Stimulated activated CD8-positive, alpha-beta memory T cell treated with anti-CD3 and anti-CD28 coated beads, Interleukin-4, amount 100 ng/mL, for 1 hour (primary cell): Measurements from ENCODE around the gene CABP2.
A peak's percentile ranks its signal among the peaks of the same experiment; 100 is the strongest.
"Not testable (repeated sequence)": the region's sequence is repeated elsewhere in the genome, so short reads cannot be mapped to it uniquely, and the experiment has no call there.

Experiments used
- DNase-seq, 2 donors: peaks; one replicate each; pipeline ENCODE4 v3.0.0-alpha.2; 2020; ENCODE audit warnings: low read depth in 2 of 2, low spot score in 1 of 2

Gene CABP2

GRCh38 chr11:67495234-67496005 lies 27.8 kb downstream of the CABP2 start:
- DNase-seq: no peak

DNA sequence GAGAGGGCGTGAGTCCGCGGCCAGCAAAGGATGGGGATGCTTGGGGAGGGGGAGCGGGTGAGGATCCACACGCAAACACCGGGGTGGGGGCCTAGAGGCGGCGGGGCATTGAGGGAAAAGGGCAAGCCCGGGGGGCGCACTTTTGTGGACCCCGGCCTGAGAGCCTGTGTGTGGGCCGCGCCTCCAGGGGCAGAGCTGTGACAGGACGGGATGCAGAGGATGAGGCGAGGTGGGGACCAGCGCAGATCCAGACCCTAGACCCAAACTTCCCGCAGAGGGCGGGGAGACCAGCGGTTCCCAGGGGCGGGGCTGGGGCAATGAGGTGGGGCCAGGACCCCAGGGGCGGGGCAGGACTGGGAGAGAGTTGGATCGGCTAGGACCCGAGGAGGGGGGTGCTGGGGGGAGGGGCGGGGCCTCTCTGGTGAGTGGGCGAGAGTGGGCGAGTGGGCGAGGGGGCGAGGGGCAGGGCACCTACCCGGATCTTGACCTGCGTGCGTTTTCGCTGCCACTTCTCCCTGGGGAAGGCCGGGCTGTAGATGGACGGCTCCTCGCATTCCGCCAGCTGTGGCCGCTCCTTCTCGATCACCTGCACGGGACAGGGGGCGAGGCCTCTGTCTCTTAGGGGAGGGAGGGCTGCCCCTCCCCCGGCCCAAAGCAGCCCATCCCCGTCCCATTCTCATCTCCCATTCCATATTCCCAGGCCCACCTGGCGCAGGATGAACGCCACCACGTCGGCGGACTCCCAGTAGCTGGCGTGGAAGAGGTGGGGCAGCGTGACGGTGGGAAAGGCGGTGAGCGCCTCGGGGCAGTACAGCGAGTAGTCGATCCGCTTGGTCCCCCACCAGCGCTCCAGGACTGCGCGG lies 28.6 kb downstream of the CABP2 start:
- no peak for DNase-seq

GRCh38 chr11:67493548-67494370 lies 29.5 kb downstream of the CABP2 start:
- DNase-seq: no peak

DNA sequence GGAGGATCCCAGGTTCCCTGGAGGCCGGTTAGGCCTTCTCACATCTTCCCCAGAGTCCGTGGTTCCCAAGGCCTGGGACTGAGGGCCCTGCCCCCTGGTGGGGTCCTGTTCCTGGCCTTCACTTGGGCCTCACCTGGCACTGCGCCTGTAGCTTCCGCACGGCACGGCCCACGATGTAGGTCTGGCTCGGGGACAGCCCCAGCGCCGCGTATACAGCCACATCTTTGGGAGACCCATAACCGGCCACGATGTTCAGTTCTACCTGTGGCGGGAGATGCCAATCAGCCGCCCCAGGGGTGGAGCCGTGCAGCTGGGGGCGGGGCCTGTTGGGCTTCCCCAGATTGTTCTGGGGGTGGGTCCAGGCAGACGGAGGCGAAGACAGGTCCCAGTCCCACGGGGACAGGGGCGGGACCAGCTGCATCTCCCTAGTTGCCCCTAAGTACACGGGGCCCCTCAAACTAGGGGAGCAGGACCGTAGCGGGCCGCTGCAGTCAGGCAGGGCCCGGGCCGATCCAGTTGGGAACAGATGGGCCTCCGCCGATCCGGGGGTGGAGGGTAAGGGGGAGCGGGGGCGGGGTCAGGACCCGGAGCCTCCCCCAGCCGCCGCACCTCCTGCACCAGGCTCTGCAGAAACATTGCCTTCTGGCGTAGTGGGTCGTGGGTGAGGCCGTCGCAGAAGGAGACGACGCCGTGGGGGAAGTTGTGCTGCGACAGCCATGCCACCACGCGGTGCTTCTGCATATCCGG lies 30.3 kb downstream of the CABP2 start:
- no peak for DNase-seq

DNA sequence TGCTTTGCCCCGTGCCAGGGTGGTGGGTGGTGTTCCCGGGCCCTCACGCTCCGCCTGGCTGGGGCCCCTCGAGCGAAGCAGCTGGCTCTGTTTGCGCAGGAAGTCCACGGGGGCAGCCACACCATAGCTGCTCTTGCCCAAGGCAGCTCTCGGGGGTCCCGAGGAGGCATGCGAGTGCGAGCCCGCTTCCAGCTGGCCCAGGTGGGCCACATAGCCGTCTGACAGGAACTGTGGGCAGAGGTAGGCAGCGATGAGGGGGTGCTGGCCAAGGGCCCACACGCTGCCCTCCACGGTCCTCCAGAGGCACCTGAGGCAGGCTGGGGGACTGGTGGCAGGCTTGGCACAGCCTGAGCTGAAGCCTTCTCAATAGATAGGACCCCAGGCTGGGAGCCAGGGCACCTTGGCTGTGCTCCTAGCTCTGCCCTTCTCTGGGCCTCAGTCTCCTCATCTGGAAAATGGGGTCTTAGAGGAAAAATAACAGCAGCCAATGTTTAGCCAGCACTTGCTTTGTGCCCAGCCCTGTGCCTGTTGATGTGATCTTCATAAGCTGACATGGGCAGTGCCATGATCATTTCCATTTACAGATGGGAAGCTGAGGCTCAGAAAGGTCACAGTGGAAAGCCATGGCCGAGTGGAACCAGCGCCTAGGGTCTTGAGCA lies 31.0 kb downstream of the CABP2 start:
- DNase-seq: no peak

DNA sequence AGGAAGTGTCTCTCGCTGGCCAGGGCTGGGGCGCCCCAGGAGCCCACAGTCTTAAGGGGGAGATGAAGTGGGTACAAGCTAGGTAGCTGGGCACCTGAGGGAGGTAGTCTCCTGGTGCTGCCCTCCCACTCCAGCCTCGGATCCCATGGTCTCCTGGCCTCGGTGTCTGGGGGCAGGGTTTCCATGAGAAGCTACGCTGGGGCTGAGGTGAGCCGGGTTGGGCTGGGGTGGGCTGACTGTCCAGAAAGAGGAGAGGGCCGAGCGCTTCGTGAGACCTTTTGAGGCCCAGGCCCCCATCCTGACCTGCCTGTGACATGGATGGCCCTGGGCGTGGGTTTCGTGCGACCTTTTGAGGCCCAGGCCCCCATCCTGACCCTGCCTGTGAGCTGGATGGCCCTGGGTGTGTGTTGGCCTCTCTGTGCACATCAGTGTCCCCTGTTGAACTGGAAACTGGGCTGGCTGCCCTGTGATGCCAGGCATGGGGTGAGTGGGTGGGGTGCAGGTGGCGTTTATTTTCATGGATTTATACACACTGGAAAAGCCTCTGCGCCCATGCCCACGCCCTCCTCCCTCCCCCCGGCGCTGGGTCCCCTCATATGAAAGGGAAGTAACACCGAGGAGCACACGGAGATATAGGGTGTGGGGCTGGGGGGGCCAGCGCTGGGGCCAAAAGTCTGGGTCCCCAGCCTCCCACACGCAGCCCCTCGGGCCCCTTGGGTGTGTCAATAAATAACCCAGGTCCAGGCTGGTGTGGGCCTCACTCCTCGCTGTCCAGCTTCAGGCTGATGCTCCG lies 31.8 kb downstream of the CABP2 start:
- no peak for DNase-seq

GRCh38 chr11:67490727-67491065 lies 32.5 kb downstream of the CABP2 start:
- DNase-seq: no peak

GRCh38 chr11:67489885-67490726 lies 33.1 kb downstream of the CABP2 start:
- no peak for DNase-seq

- no peak for DNase-seq
These were observed 33.9 kb downstream of the CABP2 start for GRCh38 chr11:67489203-67489884.

- DNase-seq: no peak
These were observed 36.6 kb downstream of the CABP2 start for GRCh38 chr11:67486481-67487195.

- not testable (repeated sequence) for DNase-seq
These were observed 37.3 kb downstream of the CABP2 start for GRCh38 chr11:67485873-67486361.

DNA sequence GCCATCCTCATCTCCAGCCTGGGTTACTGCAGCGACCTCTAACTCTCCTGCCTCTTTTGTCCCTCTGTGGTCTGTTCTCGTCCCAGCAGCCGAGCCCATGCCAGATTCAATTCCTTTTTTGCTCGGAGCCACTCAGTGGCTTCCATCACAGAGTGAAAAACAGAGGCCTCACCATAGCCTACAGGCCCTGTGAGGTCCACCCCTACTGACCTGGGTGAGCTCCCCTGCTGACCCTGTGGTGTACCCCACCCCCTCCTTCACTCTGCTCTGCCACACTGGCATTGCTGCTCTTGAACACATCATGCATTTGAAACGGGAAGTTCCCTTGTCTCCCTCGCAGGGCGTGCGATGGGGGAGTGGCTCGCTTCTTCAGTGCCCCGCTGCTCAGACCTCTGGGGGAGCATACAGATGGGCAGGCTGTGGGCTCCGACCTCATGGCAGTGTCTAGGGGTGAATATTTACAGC lies 38.4 kb downstream of the CABP2 start:
- no peak for DNase-seq

DNA sequence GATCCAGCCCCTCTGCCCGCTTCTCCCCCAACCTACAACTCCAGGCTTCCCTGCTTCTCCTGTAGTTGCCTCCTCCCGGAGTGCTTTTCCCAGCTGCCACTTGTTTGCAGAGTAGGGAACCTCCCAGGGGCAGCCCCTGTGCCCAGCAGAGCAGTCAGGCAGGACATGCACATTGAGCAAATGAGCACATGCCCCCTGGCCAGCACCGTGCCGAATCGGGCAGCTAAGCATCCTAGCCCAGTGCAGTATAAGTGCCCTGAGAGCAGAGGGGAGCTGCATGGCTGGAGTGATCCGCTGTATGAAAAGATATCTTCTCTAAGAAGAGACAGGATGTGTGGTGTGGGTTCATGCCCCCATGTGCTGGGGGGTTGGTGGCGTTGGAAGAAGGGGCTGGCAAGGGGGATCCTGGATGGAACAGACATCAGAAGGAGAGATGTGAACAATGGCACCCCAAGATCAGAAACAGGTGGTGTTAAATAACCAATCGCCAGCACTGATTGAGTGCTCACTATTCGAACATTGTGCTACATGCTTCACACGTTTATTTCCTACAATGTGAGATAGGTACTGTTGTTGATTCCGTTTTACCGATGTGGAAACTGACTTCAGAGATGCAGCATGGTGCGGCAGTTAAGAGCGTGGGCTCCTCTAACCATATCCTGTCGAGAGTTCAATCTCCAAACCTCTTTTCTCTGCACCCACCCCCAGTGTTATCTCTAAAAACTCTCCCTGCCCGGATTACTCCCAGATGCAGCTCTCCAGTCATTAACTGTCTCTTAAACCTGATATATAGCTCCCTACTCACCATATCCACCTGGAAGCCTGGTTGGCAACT lies 39.2 kb downstream of the CABP2 start:
- DNase-seq: no peak

GRCh38 chr11:67482827-67483798 lies 40.1 kb downstream of the CABP2 start, which contains the start of gene AIP:
Gene AIP, plus strand, starts transcription at chr11:67483026. Its CDS starts 133 bp downstream, at chr11:67483159.
- DNase-seq: peak; percentile 83 to 91

GRCh38 chr11:67482275-67482826 lies 40.9 kb downstream of the CABP2 start:
- DNase-seq: no peak
